Endothelial cell of umbilical vein (primary cell): ENCODE measurements around the gene PPFIBP1. TPM values are rescaled to one million over a fixed set of nuclear protein-coding genes. Genes with fewer than 3 reads are reported as not detected.

ENCODE experiments used
- BruUV-seq: library from RNA; stranded (reverse); fragments of 400-500 nt; replicated peaks from 2 replicates; lab custom pipeline; 2021; lab: Mats Ljungman, UMichigan
- CTCF ChIA-PET: fragments of 300-600, 350-600 bp; sonication (Branson Sonifier 250); formaldehyde crosslinking; loops from one replicate; lab custom pipeline; 2021; ENCODE audit warnings: antibody characterized with exemption, inconsistent platforms; lab: Charles Lee
- POLR2A ChIA-PET: fragments of 300-600, 350-600 bp; sonication (Branson Sonifier 250); formaldehyde crosslinking; loops from one replicate; lab custom pipeline; 2021; ENCODE audit warnings: antibody characterized with exemption, inconsistent platforms; lab: Charles Lee
- DNase-seq: peaks from one replicate; pipeline ENCODE4 v3.0.0-alpha.2; 2011; ENCODE audit warnings: low read depth, low spot score
- FAIRE-seq: peaks from 2 replicates; lab custom pipeline; 2011; peaks lifted over from hg19 to GRCh38; lab: Jason Lieb, UNC
- H2AFZ ChIP-seq: 2 replicates; pipeline ENCODE4 v1.6.0; 2012; ENCODE audit warnings: low read depth, low read length, control low read depth, inconsistent platforms
- H3K27ac ChIP-seq: 2 replicates; pipeline ENCODE4 v1.5.1; 2011; ENCODE audit warnings: low read depth, mild to moderate bottlenecking, control low read depth, low read length, moderate library complexity; ENCODE audit not compliant: insufficient read depth
- H3K27me3 ChIP-seq, 2 experiments: 2 replicates each; pipeline versions ENCODE4 v1.6.0 to v1.6.1; 2011; ENCODE audit warnings: low read length in 2 of 2, mixed read lengths in 1 of 2; ENCODE audit not compliant: control insufficient read depth in 2 of 2, insufficient read depth in 2 of 2
- H3K36me3 ChIP-seq, 2 experiments: 2 replicates in 1 of 2; 3 replicates in 1 of 2; pipeline ENCODE4 v1.5.1; 2011; ENCODE audit warnings: low read length in 2 of 2, mild to moderate bottlenecking in 1 of 2, moderate library complexity in 1 of 2; ENCODE audit not compliant: control insufficient read depth in 2 of 2, insufficient read depth in 2 of 2; ENCODE audit errors: extremely low read depth in 1 of 2
- H3K4me1 ChIP-seq: 3 replicates; pipeline ENCODE4 v1.5.1; 2011; ENCODE audit warnings: mild to moderate bottlenecking, low read length; ENCODE audit not compliant: control insufficient read depth, insufficient read depth; ENCODE audit errors: extremely low read depth
- H3K4me2 ChIP-seq: 2 replicates; pipeline ENCODE4 v1.6.1; 2011; ENCODE audit warnings: low read length, control low read depth, mixed read lengths; ENCODE audit not compliant: insufficient read depth
- H3K4me3 ChIP-seq, 3 experiments: fragments of 200-600 bp in 1 of 3; sonication (generic), shearing (Covaris generic) in 1 of 3; replicated peaks in 1 of 3; 2 replicates each; pipeline ENCODE4 v1.5.1; 2011 to 2016; ENCODE audit warnings: control low read depth in 3 of 3, low read length in 3 of 3, mild to moderate bottlenecking in 2 of 3, inconsistent platforms in 1 of 3, low read depth in 1 of 3, moderate library complexity in 1 of 3; ENCODE audit not compliant: insufficient read depth in 1 of 3
- H3K79me2 ChIP-seq: 2 replicates; pipeline ENCODE4 v1.6.0; 2012; ENCODE audit warnings: low read length, inconsistent platforms; ENCODE audit not compliant: control insufficient read depth, insufficient read depth
- H3K9ac ChIP-seq: replicated peaks from 2 replicates; pipeline ENCODE3; 2011; ENCODE audit warnings: low read length, control low read depth; ENCODE audit not compliant: insufficient read depth; ENCODE audit errors: extremely low read depth
- H3K9me1 ChIP-seq: replicated peaks from 3 replicates; pipeline ENCODE4 v1.6.0; 2011; ENCODE audit warnings: mild to moderate bottlenecking, low read length; ENCODE audit not compliant: control insufficient read depth, insufficient read depth; ENCODE audit errors: extremely low read depth
- H3K9me3 ChIP-seq: replicated peaks from 2 replicates; pipeline ENCODE4 v1.5.1; 2012; ENCODE audit warnings: low read length, inconsistent platforms; ENCODE audit not compliant: control insufficient read depth, insufficient read depth
- H4K20me1 ChIP-seq: replicated peaks from 2 replicates; pipeline ENCODE3; 2011; ENCODE audit warnings: mild to moderate bottlenecking, low read length; ENCODE audit not compliant: control insufficient read depth, insufficient read depth; ENCODE audit errors: extremely low read depth
- EZH2 ChIP-seq: IDR thresholded peaks from 2 replicates; pipeline ENCODE4 v1.6.1; 2012; ENCODE audit warnings: borderline replicate concordance, low read depth, mild to moderate bottlenecking, moderate library complexity, low read length, inconsistent platforms; ENCODE audit not compliant: severe bottlenecking
- FOS ChIP-seq: IDR thresholded peaks from 2 replicates; pipeline ENCODE4 v1.6.1; 2011; ENCODE audit warnings: mild to moderate bottlenecking, low read length, moderate library complexity, borderline replicate concordance; ENCODE audit not compliant: insufficient read depth
- GATA2 ChIP-seq: IDR thresholded peaks from 2 replicates; pipeline ENCODE4 v1.7.0; 2011; ENCODE audit warnings: low read depth, mild to moderate bottlenecking, moderate library complexity, mixed read lengths, low read length; ENCODE audit not compliant: insufficient read length, insufficient read depth
- JUN ChIP-seq: IDR thresholded peaks from 2 replicates; pipeline ENCODE4 v1.6.1; 2011; ENCODE audit warnings: borderline replicate concordance, low read depth; ENCODE audit not compliant: insufficient read length, insufficient read depth
- MYC ChIP-seq: IDR thresholded peaks from one replicate; pipeline ENCODE4 v1.6.1; 2011; ENCODE audit warnings: mild to moderate bottlenecking, low read depth, low read length
- POLR2A ChIP-seq: IDR thresholded peaks from 2 replicates; pipeline ENCODE4 v1.6.1; 2012; ENCODE audit warnings: low read depth, mild to moderate bottlenecking, control low read depth, low read length
- POLR2AphosphoS5 ChIP-seq: IDR thresholded peaks from 2 replicates; pipeline ENCODE4 v1.6.1; 2012; ENCODE audit warnings: low read depth, mild to moderate bottlenecking, control low read depth, low read length, moderate library complexity; ENCODE audit not compliant: insufficient read depth
- dilution Hi-C: fragments of 300-500 bp; cut with MboI; formaldehyde crosslinking; loops from one replicate; pipeline ENCODE4 v1.15.0; 2019; ENCODE audit warnings: low sequenced_read_pairs; ENCODE audit not compliant: extremely low pct_ligation_motif_present
- intact Hi-C: fragments of 100-400 bp; cut with micrococcal nuclease; formaldehyde crosslinking; loops from one replicate; pipeline ENCODE4 v1.10.0; 2022
- polyA plus RNA-seq, 4 experiments: library from polyadenylated mRNA; depleted of rRNA in 3 of 4; stranded (reverse) in 3 of 4; unstranded in 1 of 4; fragments of >200 nt; gene quantifications; 2 replicates each; pipeline versions ENCODE4 v1.2.1 to v1.2.3, GENCODE V29; 2011 to 2012; ENCODE audit warnings: missing spikeins in 1 of 4
- total RNA-seq: library from RNA; stranded (reverse); gene quantifications from 2 replicates; pipeline ENCODE4 v1.2.3, GENCODE V29; 2021
- TF ChIP-seq, protein P1 (sequence below): IDR thresholded peaks from 2 replicates; pipeline ENCODE4 v1.6.1; 2011; ENCODE audit not compliant: insufficient read depth, insufficient read length
- TF ChIP-seq, protein P2 (sequence below), 2 donors: IDR thresholded peaks; 1 replicate in 1 of 2; 2 replicates in 1 of 2; pipeline ENCODE4 v1.5.1; 2011; ENCODE audit warnings: low read length in 2 of 2, mild to moderate bottlenecking in 2 of 2, moderate library complexity in 2 of 2, control low read depth in 1 of 2, inconsistent platforms in 1 of 2, low read depth in 1 of 2; ENCODE audit not compliant: insufficient read depth in 1 of 2; ENCODE audit errors: extremely low read depth in 1 of 2

Gene PPFIBP1
- total and polyA plus RNA-seq, 2 donors (not counting 3 experiments of a cell fraction or from before 2014, with no cell fraction given), result 45.5 to 154 TPM

DNA sequence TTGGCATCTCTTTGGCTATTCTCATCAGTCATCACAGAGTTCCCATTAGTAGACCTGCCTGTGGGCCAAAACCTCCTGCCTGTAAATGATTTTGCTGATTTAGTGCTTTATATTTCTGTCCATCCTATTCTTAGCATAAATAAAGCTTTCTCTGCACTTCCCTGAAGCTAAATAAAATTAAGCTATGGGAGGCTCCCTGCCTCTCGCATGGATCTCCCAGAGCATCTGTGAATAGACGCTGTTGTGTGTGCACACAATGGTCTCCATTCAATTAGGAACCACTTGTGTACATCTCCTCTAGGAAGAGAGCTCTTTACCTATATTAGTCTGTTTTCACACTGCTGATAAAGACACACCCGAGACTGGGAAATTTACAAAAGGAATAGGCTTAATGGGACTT lies 80.4 kb downstream of the PPFIBP1 start:
- no peak for FAIRE-seq
- no peaks in the 10 kb centered on the region for H4K20me1 ChIP-seq
- no TSS peak for BruUV-seq
- H3K9ac ChIP-seq, result no peak overlapping the region
- H3K27me3 ChIP-seq, result no peaks in the 10 kb centered on the region
- H3K27ac ChIP-seq, result no peak overlapping the region
- no peak for TF ChIP-seq EZH2
- no peak for TF ChIP-seq MYC
- TF ChIP-seq, protein P1, sequence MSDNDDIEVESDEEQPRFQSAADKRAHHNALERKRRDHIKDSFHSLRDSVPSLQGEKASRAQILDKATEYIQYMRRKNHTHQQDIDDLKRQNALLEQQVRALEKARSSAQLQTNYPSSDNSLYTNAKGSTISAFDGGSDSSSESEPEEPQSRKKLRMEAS, result no peak
- no peak for TF ChIP-seq FOS
- TF ChIP-seq, protein P2, sequence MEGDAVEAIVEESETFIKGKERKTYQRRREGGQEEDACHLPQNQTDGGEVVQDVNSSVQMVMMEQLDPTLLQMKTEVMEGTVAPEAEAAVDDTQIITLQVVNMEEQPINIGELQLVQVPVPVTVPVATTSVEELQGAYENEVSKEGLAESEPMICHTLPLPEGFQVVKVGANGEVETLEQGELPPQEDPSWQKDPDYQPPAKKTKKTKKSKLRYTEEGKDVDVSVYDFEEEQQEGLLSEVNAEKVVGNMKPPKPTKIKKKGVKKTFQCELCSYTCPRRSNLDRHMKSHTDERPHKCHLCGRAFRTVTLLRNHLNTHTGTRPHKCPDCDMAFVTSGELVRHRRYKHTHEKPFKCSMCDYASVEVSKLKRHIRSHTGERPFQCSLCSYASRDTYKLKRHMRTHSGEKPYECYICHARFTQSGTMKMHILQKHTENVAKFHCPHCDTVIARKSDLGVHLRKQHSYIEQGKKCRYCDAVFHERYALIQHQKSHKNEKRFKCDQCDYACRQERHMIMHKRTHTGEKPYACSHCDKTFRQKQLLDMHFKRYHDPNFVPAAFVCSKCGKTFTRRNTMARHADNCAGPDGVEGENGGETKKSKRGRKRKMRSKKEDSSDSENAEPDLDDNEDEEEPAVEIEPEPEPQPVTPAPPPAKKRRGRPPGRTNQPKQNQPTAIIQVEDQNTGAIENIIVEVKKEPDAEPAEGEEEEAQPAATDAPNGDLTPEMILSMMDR (IDR thresholded peaks at IDR 0.05; ENCODE audit: extremely low read depth in 1 of 2, insufficient read depth in 1 of 2, low read depth in 1 of 2, low read length in 2 of 2), result no peak
- no peak for TF ChIP-seq GATA2
- TF ChIP-seq JUN, result no peak
- no peak for TF ChIP-seq POLR2A
- no peak for TF ChIP-seq POLR2AphosphoS5
- H3K4me1 ChIP-seq, result no peaks in the 10 kb centered on the region
- H3K4me2 ChIP-seq, result no peak overlapping the region
- intact Hi-C loops, result no loop called here
- H3K79me2 ChIP-seq, result peaks cover 65% of the 10 kb centered on the region
- dilution Hi-C loops, result no loop called here
- H3K9me1 ChIP-seq, result no peaks in the 10 kb centered on the region
- H3K36me3 ChIP-seq, result no peaks in the 10 kb centered on the region
- POLR2A ChIA-PET, result no interaction called here
- no peak overlapping the region for H2AFZ ChIP-seq
- H3K4me3 ChIP-seq, result no peak overlapping the region
- CTCF ChIA-PET, result no interaction called here
- no peaks in the 10 kb centered on the region for H3K9me3 ChIP-seq
- DNase-seq, result no peak
